ENCODE data around the gene CRYBG1.

GRCh38 chr6:106347219-106347618 lies 13.3 kb upstream of the CRYBG1 start:
- TF ChIP-seq MAX (IDR thresholded peaks at IDR 0.05) (no peak), CTCF (IDR thresholded peaks at IDR 0.05 in 2 of 3, conservative IDR thresholded peaks at IDR 0.05 in 1 of 3; ENCODE audit: borderline replicate concordance in 1 of 3, insufficient read depth in 1 of 3, low read depth in 2 of 3, low read length in 2 of 3) (no peak)

All from HCT116 (cell line).